SK-N-SH treated with all-trans-retinoic acid at 6 μM for 48 hours (cell line): Measurements from ENCODE around the gene TNFAIP1.

Experiments used
- ATAC-seq: fragments of 200-7000 bp; cut with Tn5 transposase; 3 replicates; pipeline ENCODE4 v1.9.1; 2020; ENCODE audit warnings: mild to moderate bottlenecking, moderate library complexity
- ARNTL ChIP-seq: fragments of 450-650 bp; formaldehyde crosslinking; IDR thresholded peaks from 2 replicates; pipeline ENCODE4 v1.5.0; 2020; ENCODE audit warnings: low read depth, mild to moderate bottlenecking, moderate library complexity, borderline replicate concordance
- BACH2 ChIP-seq: fragments of 250-450 bp; sonication (Bioruptor Pico); IDR thresholded peaks from 2 replicates; pipeline ENCODE4 v1.9.0; 2021; ENCODE audit warnings: mild to moderate bottlenecking, borderline replicate concordance
- CSDC2 ChIP-seq: fragments of 250-450 bp; sonication (Bioruptor Pico); IDR thresholded peaks from 2 replicates; pipeline ENCODE4 v1.5.0; 2020; ENCODE audit warnings: mild to moderate bottlenecking, moderate library complexity
- ESRRG ChIP-seq: fragments of 250-450 bp; sonication (Bioruptor Pico); IDR thresholded peaks from 2 replicates; pipeline ENCODE4 v1.6.1; 2021; ENCODE audit warnings: mild to moderate bottlenecking
- GLIS3 ChIP-seq: fragments of 250-450 bp; sonication (Bioruptor Pico); IDR thresholded peaks from 2 replicates; pipeline ENCODE4 v1.5.0; 2020; ENCODE audit warnings: mild to moderate bottlenecking, moderate library complexity
- ISL1 ChIP-seq: fragments of 250-450 bp; sonication (Bioruptor Pico); IDR thresholded peaks from 2 replicates; pipeline ENCODE4 v2.1.2; 2022; ENCODE audit warnings: mild to moderate bottlenecking, moderate library complexity
- OSR1 ChIP-seq: fragments of 250-450 bp; sonication (Bioruptor Pico); IDR thresholded peaks from 2 replicates; pipeline ENCODE4 v1.8.0; 2022; ENCODE audit warnings: moderate library complexity, mild to moderate bottlenecking, inconsistent platforms
- PPARA ChIP-seq: fragments of 250-450 bp; sonication (Bioruptor Pico); IDR thresholded peaks from 2 replicates; pipeline ENCODE4 v1.5.0; 2020; ENCODE audit warnings: mild to moderate bottlenecking, borderline replicate concordance
- RARB ChIP-seq: fragments of 250-450 bp; sonication (Bioruptor Pico); IDR thresholded peaks from 2 replicates; pipeline ENCODE4 v1.8.0; 2021; ENCODE audit warnings: mild to moderate bottlenecking, moderate library complexity
- SNAI2 ChIP-seq: fragments of 250-450 bp; sonication (Bioruptor Pico); IDR thresholded peaks from 2 replicates; pipeline ENCODE4 v1.5.0; 2020; ENCODE audit warnings: mild to moderate bottlenecking, moderate library complexity
- TCF4 ChIP-seq: fragments of 250-450 bp; sonication (Bioruptor Pico); IDR thresholded peaks from 2 replicates; pipeline ENCODE4 v1.8.0; 2021; ENCODE audit warnings: mild to moderate bottlenecking, moderate library complexity, borderline replicate concordance
- ZC3H10 ChIP-seq: fragments of 250-450 bp; sonication (Bioruptor Pico); IDR thresholded peaks from 2 replicates; pipeline ENCODE4 v1.5.1; 2021; ENCODE audit warnings: mild to moderate bottlenecking, moderate library complexity
- ZFP3 ChIP-seq: fragments of 250-450 bp; sonication (Bioruptor Pico); IDR thresholded peaks from 2 replicates; pipeline ENCODE4 v1.5.0; 2020; ENCODE audit warnings: mild to moderate bottlenecking, moderate library complexity
- ZFP30 ChIP-seq: fragments of 450-650 bp; formaldehyde crosslinking; IDR thresholded peaks from 2 replicates; pipeline ENCODE4 v1.5.0; 2022; ENCODE audit warnings: mild to moderate bottlenecking, moderate library complexity
- ZNF8 ChIP-seq: fragments of 450-650 bp; formaldehyde crosslinking; IDR thresholded peaks from 2 replicates; pipeline ENCODE4 v1.5.0; 2020; ENCODE audit warnings: mild to moderate bottlenecking, moderate library complexity
- TF ChIP-seq, protein P1 (sequence below): fragments of 250-450 bp; sonication (Bioruptor Pico); IDR thresholded peaks from 2 replicates; pipeline ENCODE4 v1.8.0; 2020; ENCODE audit warnings: mild to moderate bottlenecking, moderate library complexity, borderline replicate concordance
- TF ChIP-seq, protein P2 (sequence below): fragments of 250-450 bp; sonication (Bioruptor Pico); IDR thresholded peaks from 2 replicates; pipeline ENCODE4 v1.5.0; 2020; ENCODE audit warnings: mild to moderate bottlenecking, moderate library complexity
- TF ChIP-seq, protein P3 (sequence below): fragments of 250-450 bp; sonication (Bioruptor Pico); IDR thresholded peaks from 2 replicates; pipeline ENCODE4 v1.5.1; 2020; ENCODE audit warnings: low read depth, mild to moderate bottlenecking, moderate library complexity
- TF ChIP-seq, protein P4 (sequence below): fragments of 250-450 bp; sonication (Bioruptor Pico); IDR thresholded peaks from 2 replicates; pipeline ENCODE4 v1.5.1; 2021; ENCODE audit warnings: mild to moderate bottlenecking, moderate library complexity
- TF ChIP-seq, protein P5 (sequence below): fragments of 250-450 bp; sonication (Bioruptor Pico); IDR thresholded peaks from 2 replicates; pipeline ENCODE4 v1.8.0; 2021; ENCODE audit warnings: low read depth, mild to moderate bottlenecking, moderate library complexity, borderline replicate concordance

Gene TNFAIP1

DNA sequence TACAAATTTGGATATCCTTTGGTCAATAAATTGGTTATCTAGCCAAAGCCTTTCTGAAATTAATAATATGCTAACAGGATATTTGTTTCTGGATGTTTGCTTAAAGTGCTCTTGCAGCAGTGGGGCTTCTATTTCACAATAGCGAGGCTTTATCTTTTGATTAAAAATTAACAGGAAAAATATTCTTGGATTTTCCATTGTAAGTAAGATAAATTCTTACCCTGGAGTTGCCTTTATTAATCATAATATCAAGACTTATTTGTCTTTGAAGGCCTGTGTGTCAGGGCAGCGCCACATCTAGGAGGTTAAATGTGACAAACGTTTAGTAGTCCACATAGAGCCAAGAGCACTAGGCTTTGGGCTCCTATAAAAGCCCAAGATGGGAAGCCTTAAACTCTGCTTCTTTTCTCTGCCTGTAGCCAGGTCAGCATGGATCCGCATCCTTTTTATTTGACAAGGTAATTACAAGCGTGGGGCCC, 11.3 kb upstream of the TNFAIP1 start:
- no peak for ATAC-seq
- TF ChIP-seq GLIS3 (CRISPR knock-in tag), result no peak
- TF ChIP-seq, protein P1, sequence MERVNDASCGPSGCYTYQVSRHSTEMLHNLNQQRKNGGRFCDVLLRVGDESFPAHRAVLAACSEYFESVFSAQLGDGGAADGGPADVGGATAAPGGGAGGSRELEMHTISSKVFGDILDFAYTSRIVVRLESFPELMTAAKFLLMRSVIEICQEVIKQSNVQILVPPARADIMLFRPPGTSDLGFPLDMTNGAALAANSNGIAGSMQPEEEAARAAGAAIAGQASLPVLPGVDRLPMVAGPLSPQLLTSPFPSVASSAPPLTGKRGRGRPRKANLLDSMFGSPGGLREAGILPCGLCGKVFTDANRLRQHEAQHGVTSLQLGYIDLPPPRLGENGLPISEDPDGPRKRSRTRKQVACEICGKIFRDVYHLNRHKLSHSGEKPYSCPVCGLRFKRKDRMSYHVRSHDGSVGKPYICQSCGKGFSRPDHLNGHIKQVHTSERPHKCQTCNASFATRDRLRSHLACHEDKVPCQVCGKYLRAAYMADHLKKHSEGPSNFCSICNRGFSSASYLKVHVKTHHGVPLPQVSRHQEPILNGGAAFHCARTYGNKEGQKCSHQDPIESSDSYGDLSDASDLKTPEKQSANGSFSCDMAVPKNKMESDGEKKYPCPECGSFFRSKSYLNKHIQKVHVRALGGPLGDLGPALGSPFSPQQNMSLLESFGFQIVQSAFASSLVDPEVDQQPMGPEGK (CRISPR knock-in tag), result no peak
- TF ChIP-seq ARNTL (CRISPR knock-in tag), result no peak
- TF ChIP-seq ZFP3 (CRISPR knock-in tag), result no peak
- no peak for TF ChIP-seq ISL1 (CRISPR knock-in tag)
- no peak for TF ChIP-seq TCF4 (CRISPR knock-in tag)
- no peak for TF ChIP-seq CSDC2 (CRISPR knock-in tag)

DNA sequence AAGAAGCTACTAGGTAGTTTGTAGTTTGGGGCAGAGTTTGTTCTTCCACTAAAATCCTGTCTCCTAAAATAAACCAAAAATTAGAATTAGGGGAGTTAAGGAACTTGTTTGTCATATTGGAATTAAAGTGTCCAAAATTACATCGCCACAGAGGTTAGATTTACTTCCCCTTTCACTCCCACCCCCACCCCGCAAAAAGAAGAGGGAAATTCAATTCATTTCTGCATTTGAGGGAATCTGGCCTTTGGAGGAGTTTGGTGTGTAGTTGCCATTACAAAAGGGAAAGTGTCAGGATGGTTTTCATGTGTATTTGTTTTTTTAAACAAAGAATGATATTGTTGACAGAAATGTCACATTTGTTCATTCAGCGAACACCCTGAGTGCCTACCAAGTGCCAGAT, 10.8 kb upstream of the TNFAIP1 start:
- no peak for TF ChIP-seq ISL1 (CRISPR knock-in tag)
- TF ChIP-seq RARB (CRISPR knock-in tag), result no peak
- TF ChIP-seq PPARA, result no peak
- no peak for TF ChIP-seq ARNTL (CRISPR knock-in tag)
- TF ChIP-seq ESRRG (CRISPR knock-in tag), result no peak
- no peak for TF ChIP-seq ZC3H10 (CRISPR knock-in tag)
- TF ChIP-seq OSR1 (CRISPR knock-in tag), result no peak
- TF ChIP-seq ZFP3 (CRISPR knock-in tag), result no peak
- TF ChIP-seq, protein P2, sequence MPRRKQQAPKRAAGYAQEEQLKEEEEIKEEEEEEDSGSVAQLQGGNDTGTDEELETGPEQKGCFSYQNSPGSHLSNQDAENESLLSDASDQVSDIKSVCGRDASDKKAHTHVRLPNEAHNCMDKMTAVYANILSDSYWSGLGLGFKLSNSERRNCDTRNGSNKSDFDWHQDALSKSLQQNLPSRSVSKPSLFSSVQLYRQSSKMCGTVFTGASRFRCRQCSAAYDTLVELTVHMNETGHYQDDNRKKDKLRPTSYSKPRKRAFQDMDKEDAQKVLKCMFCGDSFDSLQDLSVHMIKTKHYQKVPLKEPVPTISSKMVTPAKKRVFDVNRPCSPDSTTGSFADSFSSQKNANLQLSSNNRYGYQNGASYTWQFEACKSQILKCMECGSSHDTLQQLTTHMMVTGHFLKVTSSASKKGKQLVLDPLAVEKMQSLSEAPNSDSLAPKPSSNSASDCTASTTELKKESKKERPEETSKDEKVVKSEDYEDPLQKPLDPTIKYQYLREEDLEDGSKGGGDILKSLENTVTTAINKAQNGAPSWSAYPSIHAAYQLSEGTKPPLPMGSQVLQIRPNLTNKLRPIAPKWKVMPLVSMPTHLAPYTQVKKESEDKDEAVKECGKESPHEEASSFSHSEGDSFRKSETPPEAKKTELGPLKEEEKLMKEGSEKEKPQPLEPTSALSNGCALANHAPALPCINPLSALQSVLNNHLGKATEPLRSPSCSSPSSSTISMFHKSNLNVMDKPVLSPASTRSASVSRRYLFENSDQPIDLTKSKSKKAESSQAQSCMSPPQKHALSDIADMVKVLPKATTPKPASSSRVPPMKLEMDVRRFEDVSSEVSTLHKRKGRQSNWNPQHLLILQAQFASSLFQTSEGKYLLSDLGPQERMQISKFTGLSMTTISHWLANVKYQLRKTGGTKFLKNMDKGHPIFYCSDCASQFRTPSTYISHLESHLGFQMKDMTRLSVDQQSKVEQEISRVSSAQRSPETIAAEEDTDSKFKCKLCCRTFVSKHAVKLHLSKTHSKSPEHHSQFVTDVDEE (CRISPR knock-in tag), result no peak
- TF ChIP-seq, protein P1 (CRISPR knock-in tag), result no peak
- TF ChIP-seq, protein P3, sequence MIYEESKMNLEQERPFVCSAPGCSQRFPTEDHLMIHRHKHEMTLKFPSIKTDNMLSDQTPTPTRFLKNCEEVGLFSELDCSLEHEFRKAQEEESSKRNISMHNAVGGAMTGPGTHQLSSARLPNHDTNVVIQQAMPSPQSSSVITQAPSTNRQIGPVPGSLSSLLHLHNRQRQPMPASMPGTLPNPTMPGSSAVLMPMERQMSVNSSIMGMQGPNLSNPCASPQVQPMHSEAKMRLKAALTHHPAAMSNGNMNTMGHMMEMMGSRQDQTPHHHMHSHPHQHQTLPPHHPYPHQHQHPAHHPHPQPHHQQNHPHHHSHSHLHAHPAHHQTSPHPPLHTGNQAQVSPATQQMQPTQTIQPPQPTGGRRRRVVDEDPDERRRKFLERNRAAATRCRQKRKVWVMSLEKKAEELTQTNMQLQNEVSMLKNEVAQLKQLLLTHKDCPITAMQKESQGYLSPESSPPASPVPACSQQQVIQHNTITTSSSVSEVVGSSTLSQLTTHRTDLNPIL (CRISPR knock-in tag), result no peak
- TF ChIP-seq BACH2, result no peak
- TF ChIP-seq TCF4 (CRISPR knock-in tag), result no peak
- TF ChIP-seq ZNF8 (CRISPR knock-in tag), result no peak
- TF ChIP-seq ZFP30, result no peak
- TF ChIP-seq, protein P4, sequence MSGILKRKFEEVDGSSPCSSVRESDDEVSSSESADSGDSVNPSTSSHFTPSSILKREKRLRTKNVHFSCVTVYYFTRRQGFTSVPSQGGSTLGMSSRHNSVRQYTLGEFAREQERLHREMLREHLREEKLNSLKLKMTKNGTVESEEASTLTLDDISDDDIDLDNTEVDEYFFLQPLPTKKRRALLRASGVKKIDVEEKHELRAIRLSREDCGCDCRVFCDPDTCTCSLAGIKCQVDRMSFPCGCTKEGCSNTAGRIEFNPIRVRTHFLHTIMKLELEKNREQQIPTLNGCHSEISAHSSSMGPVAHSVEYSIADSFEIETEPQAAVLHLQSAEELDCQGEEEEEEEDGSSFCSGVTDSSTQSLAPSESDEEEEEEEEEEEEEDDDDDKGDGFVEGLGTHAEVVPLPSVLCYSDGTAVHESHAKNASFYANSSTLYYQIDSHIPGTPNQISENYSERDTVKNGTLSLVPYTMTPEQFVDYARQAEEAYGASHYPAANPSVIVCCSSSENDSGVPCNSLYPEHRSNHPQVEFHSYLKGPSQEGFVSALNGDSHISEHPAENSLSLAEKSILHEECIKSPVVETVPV (CRISPR knock-in tag), result no peak
- TF ChIP-seq CSDC2 (CRISPR knock-in tag), result no peak
- TF ChIP-seq GLIS3 (CRISPR knock-in tag), result no peak
- TF ChIP-seq, protein P5, sequence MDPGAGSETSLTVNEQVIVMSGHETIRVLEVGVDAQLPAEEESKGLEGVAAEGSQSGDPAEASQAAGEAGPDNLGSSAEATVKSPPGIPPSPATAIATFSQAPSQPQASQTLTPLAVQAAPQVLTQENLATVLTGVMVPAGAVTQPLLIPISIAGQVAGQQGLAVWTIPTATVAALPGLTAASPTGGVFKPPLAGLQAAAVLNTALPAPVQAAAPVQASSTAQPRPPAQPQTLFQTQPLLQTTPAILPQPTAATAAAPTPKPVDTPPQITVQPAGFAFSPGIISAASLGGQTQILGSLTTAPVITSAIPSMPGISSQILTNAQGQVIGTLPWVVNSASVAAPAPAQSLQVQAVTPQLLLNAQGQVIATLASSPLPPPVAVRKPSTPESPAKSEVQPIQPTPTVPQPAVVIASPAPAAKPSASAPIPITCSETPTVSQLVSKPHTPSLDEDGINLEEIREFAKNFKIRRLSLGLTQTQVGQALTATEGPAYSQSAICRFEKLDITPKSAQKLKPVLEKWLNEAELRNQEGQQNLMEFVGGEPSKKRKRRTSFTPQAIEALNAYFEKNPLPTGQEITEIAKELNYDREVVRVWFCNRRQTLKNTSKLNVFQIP (CRISPR knock-in tag), result no peak
- TF ChIP-seq SNAI2 (CRISPR knock-in tag), result no peak

More for the DNA sequence above, 10.8 kb upstream of the TNFAIP1 start:
- no peak for ATAC-seq
